CD14-positive monocyte (primary cell): ENCODE data around the gene NMU. TPM values are rescaled to one million over a fixed set of nuclear protein-coding genes. Genes with fewer than 3 reads are reported as not detected.
A peak's percentile ranks its signal among the peaks of the same experiment; 100 is the strongest.

Experiments used
- DNase-seq, 3 donors: peaks; one replicate each; pipeline ENCODE4 v3.0.0-alpha.2; 2011 to 2022
- H2AFZ ChIP-seq: 2 replicates; pipeline ENCODE4 v1.6.0; 2012; ENCODE audit warnings: mild to moderate bottlenecking, low read depth, low read length, inconsistent platforms; ENCODE audit not compliant: insufficient read depth, poor library complexity, severe bottlenecking
- H3K27ac ChIP-seq, 2 donors: 1 replicate in 1 of 2; 2 replicates in 1 of 2; pipeline ENCODE4 v1.5.1; 2012 to 2013; ENCODE audit warnings: low read length in 2 of 2, control low read depth in 1 of 2, inconsistent platforms in 1 of 2, low read depth in 1 of 2, mild to moderate bottlenecking in 1 of 2
- H3K27me3 ChIP-seq, 2 donors: one replicate each; pipeline versions ENCODE4 v1.6.0 to v1.6.1; 2011 to 2013; ENCODE audit warnings: low read length in 2 of 2; ENCODE audit not compliant: control insufficient read depth in 2 of 2, insufficient read depth in 2 of 2
- H3K36me3 ChIP-seq, 2 donors: replicated peaks in 1 of 2; 1 replicate in 1 of 2; 2 replicates in 1 of 2; pipeline versions ENCODE4 v1.5.1 to v1.6.1; 2012 to 2013; ENCODE audit warnings: low read length in 2 of 2, control low read depth in 1 of 2, inconsistent platforms in 1 of 2, mild to moderate bottlenecking in 1 of 2; ENCODE audit not compliant: insufficient read depth in 2 of 2, control insufficient read depth in 1 of 2
- H3K4me1 ChIP-seq, 2 donors: 1 replicate in 1 of 2; 2 replicates in 1 of 2; pipeline versions ENCODE4 v1.5.1 to v1.6.1; 2012 to 2013; ENCODE audit warnings: low read length in 2 of 2, control low read depth in 1 of 2, inconsistent platforms in 1 of 2, mild to moderate bottlenecking in 1 of 2, moderate library complexity in 1 of 2; ENCODE audit not compliant: insufficient read depth in 2 of 2, control insufficient read depth in 1 of 2
- H3K4me2 ChIP-seq: replicated peaks from 2 replicates; pipeline ENCODE3; 2012; ENCODE audit warnings: low read length, moderate library complexity, mild to moderate bottlenecking; ENCODE audit not compliant: poor library complexity, severe bottlenecking; ENCODE audit errors: extremely low read depth
- H3K4me3 ChIP-seq, 3 experiments: fragments of 200-600 bp in 1 of 3; sonication (generic) in 1 of 3; replicated peaks in 1 of 3; 1 replicate in 2 of 3; 2 replicates in 1 of 3; pipeline ENCODE4 v1.5.1; 2011 to 2013; ENCODE audit warnings: low read length in 3 of 3, mild to moderate bottlenecking in 3 of 3, control low read depth in 2 of 3, low read depth in 2 of 3, inconsistent platforms in 1 of 3, moderate library complexity in 1 of 3
- H3K79me2 ChIP-seq: 2 replicates; pipeline ENCODE4 v1.6.0; 2012; ENCODE audit warnings: mild to moderate bottlenecking, control low read depth, inconsistent platforms, low read length, moderate library complexity; ENCODE audit not compliant: insufficient read depth
- H3K9ac ChIP-seq: 2 replicates; pipeline ENCODE4 v1.6.0; 2017; ENCODE audit warnings: low read length, mild to moderate bottlenecking; ENCODE audit not compliant: insufficient read depth, poor library complexity, severe bottlenecking
- H3K9me3 ChIP-seq, 2 donors: replicated peaks in 1 of 2; 1 replicate in 1 of 2; 2 replicates in 1 of 2; pipeline versions ENCODE4 v1.5.1 to v1.6.1; 2012 to 2013; ENCODE audit warnings: low read length in 2 of 2, control low read depth in 1 of 2; ENCODE audit not compliant: control insufficient read depth in 1 of 2, insufficient read depth in 1 of 2
- H4K20me1 ChIP-seq: 2 replicates; pipeline ENCODE4 v1.6.0; 2012; ENCODE audit warnings: mild to moderate bottlenecking, low read length, control low read depth, moderate library complexity; ENCODE audit not compliant: insufficient read depth
- H3K27ac Mint-ChIP-seq, 7 donors: one replicate each; pipeline ENCODE4 v1.8.0; 2020; ENCODE audit warnings: mild to moderate bottlenecking in 7 of 7, mixed read lengths in 7 of 7, moderate library complexity in 6 of 7, inconsistent platforms in 2 of 7
- H3K27me3 Mint-ChIP-seq, 3 donors: one replicate each; pipeline ENCODE4 v1.8.0; 2021 to 2022; ENCODE audit warnings: low read depth in 3 of 3, mild to moderate bottlenecking in 3 of 3, mixed read lengths in 3 of 3, moderate library complexity in 3 of 3, inconsistent platforms in 1 of 3
- H3K36me3 Mint-ChIP-seq, 2 donors: one replicate each; pipeline ENCODE4 v1.8.0; 2020; ENCODE audit warnings: mixed read lengths in 2 of 2, inconsistent platforms in 1 of 2, mild to moderate bottlenecking in 1 of 2
- H3K4me1 Mint-ChIP-seq: one replicate; pipeline ENCODE4 v1.8.0; 2020; ENCODE audit warnings: mild to moderate bottlenecking, mixed read lengths
- H3K4me3 Mint-ChIP-seq, 2 donors: one replicate each; pipeline ENCODE4 v1.8.0; 2020; ENCODE audit warnings: mild to moderate bottlenecking in 2 of 2, mixed read lengths in 2 of 2, moderate library complexity in 1 of 2
- H3K9me3 Mint-ChIP-seq, 7 donors: one replicate each; pipeline ENCODE4 v1.8.0; 2020 to 2022; ENCODE audit warnings: mixed read lengths in 7 of 7, mild to moderate bottlenecking in 6 of 7, moderate library complexity in 6 of 7, inconsistent platforms in 2 of 7
- CTCF ChIP-seq: fragments of 200-600 bp; IDR thresholded peaks from one replicate; pipeline ENCODE4 v1.8.0; 2022; ENCODE audit warnings: antibody characterized with exemption, mild to moderate bottlenecking
- WGBS: methylation state at CpG from one replicate; pipeline ENCODE4 v1.1.5; 2013; ENCODE audit warnings: missing lambda C conversion rate; ENCODE audit not compliant: insufficient coverage; 5-methylcytosine and 5-hydroxymethylcytosine counted together
- intact Hi-C, 2 donors: fragments of 100-400 bp; cut with micrococcal nuclease; formaldehyde crosslinking; loops; one replicate each; pipeline versions ENCODE4 v1.15.0 to v1.15.1; 2023
- polyA plus RNA-seq, 3 donors: library from polyadenylated mRNA; depleted of rRNA in 1 of 3; unstranded in 2 of 3; stranded (reverse) in 1 of 3; fragments of 300-500 nt in 2 of 3; fragments of >200 nt in 1 of 3; fragmentation: Illumina TruSeq in 2 of 3; gene quantifications; 1 replicate in 2 of 3; 2 replicates in 1 of 3; pipeline ENCODE4 v1.2.3, GENCODE V29; 2012 to 2021

NMU gene
- polyA plus RNA-seq, 3 donors: not detected

- Histone ChIP-seq H3K4me2 (peak overlapping the region; percentile 91), H3K9ac (peak overlapping the region; percentile 82), H3K36me3 (no peaks in the 10 kb centered on the region), H3K4me3 (peak overlapping the region; percentile 48 to 96 (median 86)), H3K27me3 (peaks cover 3 to 9% of the 10 kb centered on the region in 2 donors), H3K79me2 (peaks cover 43% of the 10 kb centered on the region), H4K20me1 (peaks cover 13% of the 10 kb centered on the region), H3K9me3 (no peaks in the 10 kb centered on the region), H3K4me1 (peaks cover 14 to 18% of the 10 kb centered on the region in 2 donors), H2AFZ (peak overlapping the region; percentile 98), H3K27ac (peak overlapping the region; percentile 70 to 83)
- Mint-ChIP-seq H3K4me3 (peak overlapping the region; percentile 87 to 91), H3K9me3 (no peaks in the 10 kb centered on the region), H3K4me1 (peaks cover 17% of the 10 kb centered on the region), H3K27me3 (peaks cover 6 to 25% (median 20%) of the 10 kb centered on the region in 3 donors), H3K27ac (peak overlapping the region in 5 of 7 donors; percentile 28 to 93 (median 82)), H3K36me3 (peaks cover 0 to 6% of the 10 kb centered on the region in 2 donors)
- 0% methylated on average over 13 of the region's 16 CpGs for WGBS
- intact Hi-C loops: loop anchor here (5.0 kb wide), 2 partner anchors 149 to 306 kb away; partner anchors contain the start of genes EXOC1 (in 2 of the 2) and TMEM165 (in 2 of the 2)
- no peak for DNase-seq
- no peak for TF ChIP-seq CTCF
Observed at GRCh38 chr4:55546506-55546755, 89.7 kb downstream of the NMU start.

- Histone ChIP-seq H3K36me3 (no peaks in the 10 kb centered on the region), H3K4me3 (peak overlapping the region; percentile 48 to 96 (median 86)), H3K27me3 (peaks cover 3 to 9% of the 10 kb centered on the region in 2 donors), H3K9ac (peak overlapping the region; percentile 82), H3K79me2 (peaks cover 49% of the 10 kb centered on the region), H2AFZ (peak overlapping the region; percentile 98), H3K27ac (peak overlapping the region; percentile 70 to 83), H4K20me1 (peaks cover 13% of the 10 kb centered on the region), H3K4me1 (peaks cover 14 to 18% of the 10 kb centered on the region in 2 donors), H3K9me3 (no peaks in the 10 kb centered on the region), H3K4me2 (peak overlapping the region; percentile 91)
- peaks cover 0 to 6% of the 10 kb centered on the region in 2 donors for H3K36me3 Mint-ChIP-seq
- H3K4me1 Mint-ChIP-seq: peaks cover 17% of the 10 kb centered on the region
- intact Hi-C loops: loop anchor here (2.0 to 5.0 kb wide), 3 partner anchors 149 to 306 kb away; partner anchors contain the start of genes EXOC1 (in 2 of the 2), TMEM165 (in 2 of the 2) and SRD5A3 (in 1 of the 2)
- peak overlapping the region; percentile 87 to 90 for H3K4me3 Mint-ChIP-seq
- no peak for TF ChIP-seq CTCF
- H3K9me3 Mint-ChIP-seq: no peaks in the 10 kb centered on the region
- DNase-seq: peak; percentile 64 to 69 (median 67)
- peak overlapping the region; percentile 82 to 93 (median 89) for H3K27ac Mint-ChIP-seq
- H3K27me3 Mint-ChIP-seq: peaks cover 4 to 25% (median 20%) of the 10 kb centered on the region in 3 donors
- WGBS: under 1% methylated on average over 72 of the region's 87 CpGs
Observed at GRCh38 chr4:55545641-55546505, 90.2 kb downstream of the NMU start.

Other genes with a start within 250 kb of the NMU start
- 10 to 100 TPM; 77.4 to 96.4 (median 92.8) TPM for gene TMEM165, start 240.3 kb downstream of the NMU start, polyA plus RNA-seq
- 1 to 10 TPM; 1.9 to 3.7 (median 2.9) TPM for gene CLOCK, start 89.4 kb downstream of the NMU start, polyA plus RNA-seq
- not detected for gene PDCL2, start 44.1 kb downstream of the NMU start, polyA plus RNA-seq
- not detected for gene EXOC1L, start 183.5 kb upstream of the NMU start, polyA plus RNA-seq
- gene EXOC1, start 217.3 kb upstream of the NMU start, polyA plus RNA-seq: 10 to 100 TPM; 13.7 to 22.9 (median 21.2) TPM